HUDEP-2 (cell line): ENCODE results near the gene CCDC18.
"Not testable (repeated sequence)": the region's sequence is repeated elsewhere in the genome, so short reads cannot be mapped to it uniquely, and the experiment has no call there.

Source experiments
- DNase-seq, 76 experiments: peaks; one replicate each; lab custom pipeline; 2025; ENCODE audit not compliant: unreplicated experiment in 76 of 76; lab: John Stamatoyannopoulos, UW

The CCDC18 gene

GRCh38 chr1:93180723-93181613 lies at the start of gene CCDC18:
CCDC18 (plus strand) TSS chr1:93180724; CDS start chr1:93183362, 2,638 bp downstream.
- peak in 59 of 76 experiments; percentile 17 to 74 (median 48) for DNase-seq

GRCh38 chr1:93132638-93133037 lies 47.9 kb upstream of the CCDC18 start:
- no peak for DNase-seq

- DNase-seq, result no peak
Observed at GRCh38 chr1:93136445-93136844, 44.1 kb upstream of the CCDC18 start.

- no peak for DNase-seq
Observed at GRCh38 chr1:93137604-93138292, 42.8 kb upstream of the CCDC18 start.

- DNase-seq, result no peak
Observed at GRCh38 chr1:93140106-93140505, 40.4 kb upstream of the CCDC18 start.

GRCh38 chr1:93142161-93142560 lies 38.4 kb upstream of the CCDC18 start:
- no peak for DNase-seq

- no peak for DNase-seq
Observed at GRCh38 chr1:93143136-93143535, 37.4 kb upstream of the CCDC18 start.

GRCh38 chr1:93143769-93144168 lies 36.8 kb upstream of the CCDC18 start:
- no peak for DNase-seq

GRCh38 chr1:93148001-93148400 lies 32.5 kb upstream of the CCDC18 start:
- no peak for DNase-seq

- DNase-seq, result no peak
Observed at GRCh38 chr1:93150729-93151128, 29.8 kb upstream of the CCDC18 start.

- DNase-seq, result no peak
Observed at GRCh38 chr1:93151474-93151873, 29.1 kb upstream of the CCDC18 start.

GRCh38 chr1:93152835-93153234 lies 27.7 kb upstream of the CCDC18 start:
- DNase-seq, result no peak

- no peak for DNase-seq
Observed at GRCh38 chr1:93154898-93155297, 25.6 kb upstream of the CCDC18 start.

- DNase-seq, result no peak
Observed at GRCh38 chr1:93155335-93155734, 25.2 kb upstream of the CCDC18 start.

- no peak for DNase-seq
Observed at GRCh38 chr1:93159337-93159736, 21.2 kb upstream of the CCDC18 start.

- DNase-seq, result not testable (repeated sequence)
Observed at GRCh38 chr1:93163314-93163713, 17.2 kb upstream of the CCDC18 start.

GRCh38 chr1:93164816-93165215 lies 15.7 kb upstream of the CCDC18 start:
- no peak for DNase-seq

- DNase-seq, result not testable (repeated sequence)
Observed at GRCh38 chr1:93165895-93166294, 14.6 kb upstream of the CCDC18 start.

- no peak for DNase-seq
Observed at GRCh38 chr1:93167006-93167405, 13.5 kb upstream of the CCDC18 start.

- DNase-seq, result not testable (repeated sequence)
Observed at GRCh38 chr1:93170141-93170678, 10.3 kb upstream of the CCDC18 start.

GRCh38 chr1:93171549-93172034 lies 8.9 kb upstream of the CCDC18 start:
- no peak for DNase-seq
